ENCODE results near the gene FHDC1. TPM values are rescaled to one million over a fixed set of nuclear protein-coding genes. Genes with fewer than 3 reads are reported as not detected.

The FHDC1 gene
- total RNA-seq, 4 donors from 2014 or later, result 4.6 to 40.4 (median 15.5) TPM

- no peaks in the 10 kb centered on the region for H3K36me3 ChIP-seq
- H3K27me3 ChIP-seq, result peaks cover 38% of the 10 kb centered on the region
- no peak overlapping the region for H3K27ac ChIP-seq
- no peak for DNase-seq
- no peaks in the 10 kb centered on the region for H3K9me3 ChIP-seq
- peaks cover 0 to 42% (median 30%) of the 10 kb centered on the region in 4 donors for H3K4me1 ChIP-seq
- TF ChIP-seq POLR2AphosphoS5 (IDR thresholded peaks at IDR 0.05) (no peak), POLR2A (IDR thresholded peaks at IDR 0.05) (no peak), CTCF (IDR thresholded peaks at IDR 0.05) (no peak), EP300 (IDR thresholded peaks at IDR 0.05; ENCODE audit: low read depth) (no peak)
- no peak overlapping the region for H3K4me3 ChIP-seq
- in situ Hi-C loops (cut with MboI; ENCODE audit: low pct_ligation_motif_present in 1 of 4, low pct_unique_long_range_greater_than_20kb in 1 of 4, low sequenced_read_pairs in 3 of 4) (no loop called here), intact Hi-C loops (cut with DNase I; ENCODE audit: low total_unique reads) (no loop called here)
- WGBS, 2 donors (ENCODE audit: low coverage in 1 of 2), result 62 to 66% methylated on average over 2 of the region's 2 CpGs
Observed at GRCh38 chr4:152940461-152940860, 4.3 kb downstream of the FHDC1 start.

DNA sequence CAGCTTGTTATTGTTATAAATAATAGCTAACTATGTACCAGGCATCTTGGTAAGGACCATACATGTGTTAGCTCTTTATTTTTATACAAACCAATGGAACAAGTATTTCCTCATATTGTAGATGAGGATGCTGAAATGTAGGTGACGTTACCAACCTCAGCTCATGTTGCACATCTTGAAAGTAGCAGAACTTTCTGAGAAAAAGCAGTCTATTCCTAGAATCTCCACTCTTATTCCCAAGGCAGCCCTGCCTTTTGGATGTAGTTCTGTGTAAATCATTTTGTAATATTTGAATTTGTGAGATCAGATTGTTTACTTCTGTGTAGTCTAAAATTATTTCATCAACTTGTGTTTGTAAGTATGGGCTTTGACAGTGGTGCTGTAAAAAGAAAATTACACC is 5.3 kb downstream of the FHDC1 start:
- Histone ChIP-seq H3K4me1 (peaks cover 0 to 33% (median 27%) of the 10 kb centered on the region in 4 donors), H3K27me3 (peaks cover 32% of the 10 kb centered on the region), H3K9me3 (no peaks in the 10 kb centered on the region), H3K4me3 (no peak overlapping the region), H3K27ac (no peak overlapping the region), H3K36me3 (no peaks in the 10 kb centered on the region)
- intact Hi-C loops (cut with DNase I; ENCODE audit: low total_unique reads) (no loop called here), in situ Hi-C loops (cut with MboI; ENCODE audit: low pct_ligation_motif_present in 1 of 4, low pct_unique_long_range_greater_than_20kb in 1 of 4, low sequenced_read_pairs in 3 of 4) (no loop called here)
- DNase-seq, result no peak
- WGBS, 2 donors (ENCODE audit: low coverage in 1 of 2), result 57 to 65% methylated on average over 1 of the region's 1 CpG
- TF ChIP-seq CTCF (IDR thresholded peaks at IDR 0.05) (no peak), POLR2A (IDR thresholded peaks at IDR 0.05) (no peak), EP300 (IDR thresholded peaks at IDR 0.05; ENCODE audit: low read depth) (no peak), POLR2AphosphoS5 (IDR thresholded peaks at IDR 0.05) (no peak)

GRCh38 chr4:152942346-152942745 is 6.2 kb downstream of the FHDC1 start:
- Histone ChIP-seq H3K27ac (no peak overlapping the region), H3K27me3 (peaks cover 24% of the 10 kb centered on the region)

DNA sequence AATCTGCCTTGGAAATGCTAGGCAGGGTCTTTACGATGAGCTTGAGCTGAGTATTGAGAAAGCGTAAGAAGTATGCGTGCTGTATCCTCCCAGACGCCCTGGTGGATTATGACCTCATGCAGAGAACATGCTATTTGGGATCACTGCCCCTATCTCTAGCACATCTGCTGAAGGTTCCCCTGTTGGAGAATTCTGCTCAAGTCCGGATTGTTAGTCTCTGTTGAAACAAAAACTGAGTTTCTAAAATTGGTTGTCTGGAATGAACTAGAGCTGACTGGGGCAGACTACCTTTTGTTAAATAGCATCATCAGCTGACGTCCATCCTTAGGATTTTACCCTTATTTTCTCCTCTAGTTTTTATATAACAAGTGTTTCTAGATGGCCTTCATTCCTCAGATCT is 7.5 kb downstream of the FHDC1 start:
- Histone ChIP-seq H3K36me3 (no peaks in the 10 kb centered on the region), H3K27ac (peak overlapping the region; percentile 43 to 73 (median 62)), H3K9me3 (no peaks in the 10 kb centered on the region), H3K4me3 (no peak overlapping the region), H3K4me1 (peaks cover 0 to 25% (median 19%) of the 10 kb centered on the region in 4 donors), H3K27me3 (peaks cover 12% of the 10 kb centered on the region)
- intact Hi-C loops (cut with DNase I; ENCODE audit: low total_unique reads), result no loop called here
- 57 to 80% methylated on average over 4 to 6 of the region's 6 CpGs for WGBS, 2 donors (ENCODE audit: low coverage in 1 of 2)
- DNase-seq, result no peak
- TF ChIP-seq EP300 (IDR thresholded peaks at IDR 0.05; ENCODE audit: low read depth) (no peak), POLR2AphosphoS5 (IDR thresholded peaks at IDR 0.05) (no peak)
- in situ Hi-C loops (cut with MboI; ENCODE audit: low pct_ligation_motif_present in 1 of 4, low pct_unique_long_range_greater_than_20kb in 1 of 4, low sequenced_read_pairs in 3 of 4), result no loop called here

More at GRCh38 chr4:152942346-152942745, 6.2 kb downstream of the FHDC1 start:
- H3K36me3 ChIP-seq, result no peaks in the 10 kb centered on the region
- in situ Hi-C loops (cut with MboI; ENCODE audit: low pct_ligation_motif_present in 1 of 4, low pct_unique_long_range_greater_than_20kb in 1 of 4, low sequenced_read_pairs in 3 of 4) (no loop called here), intact Hi-C loops (cut with DNase I; ENCODE audit: low total_unique reads) (no loop called here)
- DNase-seq, result no peak
- H3K9me3 ChIP-seq, result no peaks in the 10 kb centered on the region
- WGBS, 2 donors (ENCODE audit: low coverage in 1 of 2), result 75% methylated on average over 2 of the region's 2 CpGs; no CpG with 5 or more reads in 1 of the 2 donors
- no peak overlapping the region for H3K4me3 ChIP-seq
- no peak for TF ChIP-seq EP300 (IDR thresholded peaks at IDR 0.05; ENCODE audit: low read depth)
- TF ChIP-seq CTCF (IDR thresholded peaks at IDR 0.05), result no peak
- TF ChIP-seq POLR2AphosphoS5 (IDR thresholded peaks at IDR 0.05), result no peak
- no peak for TF ChIP-seq POLR2A (IDR thresholded peaks at IDR 0.05)
- peaks cover 0 to 33% (median 23%) of the 10 kb centered on the region in 4 donors for H3K4me1 ChIP-seq

All from transverse colon (tissue), 4 donors.